NCI-H2081 treated with DMSO at 0.1 percent for 48 hours (cell line): ENCODE data around the gene TIMM29.
"Not testable (repeated sequence)": the region's sequence is repeated elsewhere in the genome, so short reads cannot be mapped to it uniquely, and the experiment has no call there.

Source experiments
- DNase-seq: peaks from one replicate; lab custom pipeline; 2025; lab: John Stamatoyannopoulos, UW

TIMM29 gene

GRCh38 chr19:10945264-10945663, 16.7 kb downstream of the TIMM29 start:
- DNase-seq: no peak

GRCh38 chr19:10946958-10947657, 18.5 kb downstream of the TIMM29 start:
- no peak for DNase-seq

GRCh38 chr19:10952809-10953208, 24.2 kb downstream of the TIMM29 start:
- no peak for DNase-seq

- not testable (repeated sequence) for DNase-seq
Measured at GRCh38 chr19:10959277-10959968, 30.8 kb downstream of the TIMM29 start.

GRCh38 chr19:10960314-10961072, 31.9 kb downstream of the TIMM29 start, which contains the start of gene SMARCA4:
Gene SMARCA4 (plus strand): TSS chr19:10961030. CDS start chr19:10984152, 23,122 bp downstream.
- peak; percentile 69 for DNase-seq

- DNase-seq: no peak
Measured at GRCh38 chr19:10961073-10961860, 32.7 kb downstream of the TIMM29 start.

GRCh38 chr19:10962863-10963262, 34.3 kb downstream of the TIMM29 start:
- DNase-seq: no peak

GRCh38 chr19:10963865-10964264, 35.3 kb downstream of the TIMM29 start:
- DNase-seq: no peak

GRCh38 chr19:10964903-10965302, 36.3 kb downstream of the TIMM29 start:
- DNase-seq: no peak

GRCh38 chr19:10965398-10965797, 36.8 kb downstream of the TIMM29 start:
- no peak for DNase-seq

GRCh38 chr19:10966809-10967208, 38.2 kb downstream of the TIMM29 start:
- DNase-seq: no peak

GRCh38 chr19:10968527-10969135, 40.0 kb downstream of the TIMM29 start:
- DNase-seq: no peak

- DNase-seq: no peak
Measured at GRCh38 chr19:10971107-10971726, 42.6 kb downstream of the TIMM29 start.

- DNase-seq: no peak
Measured at GRCh38 chr19:10975374-10976130, 46.9 kb downstream of the TIMM29 start.

- DNase-seq: no peak
Measured at GRCh38 chr19:10976131-10976892, 47.7 kb downstream of the TIMM29 start.

- DNase-seq: no peak
Measured at GRCh38 chr19:10977742-10978092, 49.1 kb downstream of the TIMM29 start.
